Measurements from ENCODE around the gene NEAT1.
A peak's percentile ranks its signal among the peaks of the same experiment; 100 is the strongest.

NEAT1 gene

DNA sequence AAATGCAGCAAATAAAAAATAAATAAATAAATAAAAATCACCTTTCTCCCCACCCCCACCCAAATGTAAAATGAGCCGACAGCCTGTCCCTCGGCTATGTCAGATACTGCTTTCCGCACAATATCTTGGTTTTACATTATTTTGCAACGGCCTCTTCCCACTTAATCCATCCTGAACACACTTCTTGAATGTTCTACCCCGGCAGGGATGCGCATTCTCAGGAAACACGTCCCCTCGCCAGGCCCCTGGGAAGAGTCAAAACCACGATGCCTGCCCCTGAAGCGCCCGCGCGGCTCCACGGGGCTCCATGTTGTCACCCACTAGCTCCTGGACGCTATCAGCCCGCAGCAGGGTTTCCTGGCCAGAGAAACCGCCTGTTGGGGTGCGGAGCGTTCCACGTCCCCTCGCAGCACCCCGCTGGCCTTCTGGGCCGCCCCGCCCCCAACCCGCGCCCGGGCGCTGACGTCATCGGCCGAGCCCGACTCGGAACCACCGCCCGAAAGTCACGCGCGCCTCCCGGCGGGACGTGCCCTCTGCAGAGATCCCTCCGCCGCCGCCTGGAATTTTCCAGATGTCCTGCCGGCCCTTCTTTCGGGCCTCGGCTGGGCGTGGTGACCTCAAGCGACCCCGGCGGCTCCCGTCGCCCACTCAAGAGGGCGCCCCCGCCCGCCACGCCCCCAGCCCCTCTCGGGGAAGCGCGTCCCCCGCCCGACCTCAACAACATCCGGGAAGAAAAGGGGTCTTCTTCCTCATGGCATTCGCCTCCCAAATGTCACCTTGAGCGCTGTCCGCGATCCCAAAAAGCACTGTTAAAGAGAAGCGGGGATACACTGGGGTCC, 585 bp upstream of the NEAT1 start:
- DNase-seq (ENCODE audit: low spot score): peak; percentile 97

DNA sequence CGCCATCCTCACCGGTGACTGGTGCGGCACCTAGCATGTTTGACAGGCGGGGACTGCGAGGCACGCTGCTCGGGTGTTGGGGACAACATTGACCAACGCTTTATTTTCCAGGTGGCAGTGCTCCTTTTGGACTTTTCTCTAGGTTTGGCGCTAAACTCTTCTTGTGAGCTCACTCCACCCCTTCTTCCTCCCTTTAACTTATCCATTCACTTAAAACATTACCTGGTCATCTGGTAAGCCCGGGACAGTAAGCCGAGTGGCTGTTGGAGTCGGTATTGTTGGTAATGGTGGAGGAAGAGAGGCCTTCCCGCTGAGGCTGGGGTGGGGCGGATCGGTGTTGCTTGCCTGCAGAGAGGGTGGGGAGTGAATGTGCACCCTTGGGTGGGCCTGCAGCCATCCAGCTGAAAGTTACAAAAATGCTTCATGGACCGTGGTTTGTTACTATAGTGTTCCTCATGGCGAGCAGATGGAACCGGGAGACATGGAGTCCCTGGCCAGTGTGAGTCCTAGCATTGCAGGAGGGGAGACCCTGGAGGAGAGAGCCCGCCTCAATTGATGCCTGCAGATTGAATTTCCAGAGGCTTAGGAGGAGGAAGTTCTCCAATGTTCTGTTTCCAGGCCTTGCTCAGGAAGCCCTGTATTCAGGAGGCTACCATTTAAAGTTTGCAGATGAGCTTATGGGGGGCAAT, 1.1 kb downstream of the NEAT1 start:
- peak; percentile 62 for DNase-seq (ENCODE audit: low spot score)

GRCh38 chr11:65424205-65425104, 1.9 kb downstream of the NEAT1 start:
- peak; percentile 64 for DNase-seq (ENCODE audit: low spot score)

DNA sequence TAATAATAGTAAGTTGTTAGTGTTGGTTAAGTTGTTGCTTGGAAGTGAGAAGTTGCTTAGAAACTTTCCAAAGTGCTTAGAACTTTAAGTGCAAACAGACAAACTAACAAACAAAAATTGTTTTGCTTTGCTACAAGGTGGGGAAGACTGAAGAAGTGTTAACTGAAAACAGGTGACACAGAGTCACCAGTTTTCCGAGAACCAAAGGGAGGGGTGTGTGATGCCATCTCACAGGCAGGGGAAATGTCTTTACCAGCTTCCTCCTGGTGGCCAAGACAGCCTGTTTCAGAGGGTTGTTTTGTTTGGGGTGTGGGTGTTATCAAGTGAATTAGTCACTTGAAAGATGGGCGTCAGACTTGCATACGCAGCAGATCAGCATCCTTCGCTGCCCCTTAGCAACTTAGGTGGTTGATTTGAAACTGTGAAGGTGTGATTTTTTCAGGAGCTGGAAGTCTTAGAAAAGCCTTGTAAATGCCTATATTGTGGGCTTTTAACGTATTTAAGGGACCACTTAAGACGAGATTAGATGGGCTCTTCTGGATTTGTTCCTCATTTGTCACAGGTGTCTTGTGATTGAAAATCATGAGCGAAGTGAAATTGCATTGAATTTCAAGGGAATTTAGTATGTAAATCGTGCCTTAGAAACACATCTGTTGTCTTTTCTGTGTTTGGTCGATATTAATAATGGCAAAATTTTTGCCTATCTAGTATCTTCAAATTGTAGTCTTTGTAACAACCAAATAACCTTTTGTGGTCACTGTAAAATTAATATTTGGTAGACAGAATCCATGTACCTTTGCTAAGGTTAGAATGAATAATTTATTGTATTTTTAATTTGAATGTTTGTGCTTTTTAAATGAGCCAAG, 2.7 kb downstream of the NEAT1 start:
- DNase-seq (ENCODE audit: low spot score): peak; percentile 89

GRCh38 chr11:65425971-65426838, 3.6 kb downstream of the NEAT1 start:
- DNase-seq (ENCODE audit: low spot score): peak; percentile 80

DNA sequence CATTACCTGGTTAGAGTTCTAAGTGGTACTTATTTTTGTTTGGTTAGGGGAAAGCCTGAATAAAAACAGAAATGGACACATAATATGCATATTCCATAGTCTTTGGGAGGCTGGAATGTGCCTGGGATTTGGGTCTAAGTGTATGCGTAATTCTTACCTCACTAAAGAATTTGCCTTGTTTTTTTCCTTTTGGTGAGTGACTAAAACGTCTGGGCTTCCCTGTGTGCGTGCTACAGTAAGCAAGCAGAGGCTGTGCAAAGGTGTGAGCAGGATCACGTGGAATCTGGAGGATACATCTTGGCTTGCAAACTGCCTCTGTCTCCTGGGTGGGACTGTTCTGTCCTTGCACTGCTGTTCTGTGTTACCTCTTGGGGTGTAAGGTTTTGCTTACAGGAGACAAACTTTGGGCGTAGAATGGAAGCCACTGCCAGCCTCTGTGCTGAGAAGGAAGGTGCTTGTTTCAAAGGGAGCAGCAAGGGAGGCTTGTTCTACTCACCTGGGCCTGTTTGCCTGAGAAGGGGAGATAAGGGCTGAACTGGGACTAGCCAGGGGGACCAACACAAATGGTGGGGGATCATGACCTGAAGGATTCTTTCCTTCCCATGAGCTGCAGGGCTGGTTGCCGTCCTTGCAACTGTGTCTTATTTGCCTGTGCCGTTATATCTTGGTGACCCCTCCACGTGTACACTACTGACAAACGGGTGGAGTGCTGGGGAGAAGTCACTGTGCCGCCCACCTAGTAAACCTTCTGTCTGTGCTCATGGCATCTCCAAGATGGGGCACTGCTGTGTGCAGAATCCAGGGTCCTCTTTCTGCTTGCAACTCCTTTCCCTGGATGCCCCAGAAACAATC, 4.5 kb downstream of the NEAT1 start:
- DNase-seq (ENCODE audit: low spot score): peak; percentile 65

- peak; percentile 70 for DNase-seq (ENCODE audit: low spot score)
These were observed 5.3 kb downstream of the NEAT1 start for GRCh38 chr11:65427691-65428577.

- DNase-seq (ENCODE audit: low spot score): no peak
These were observed 6.0 kb downstream of the NEAT1 start for GRCh38 chr11:65428578-65429067.

- peak; percentile 61 for DNase-seq (ENCODE audit: low spot score)
These were observed 6.6 kb downstream of the NEAT1 start for GRCh38 chr11:65429068-65429681.

DNA sequence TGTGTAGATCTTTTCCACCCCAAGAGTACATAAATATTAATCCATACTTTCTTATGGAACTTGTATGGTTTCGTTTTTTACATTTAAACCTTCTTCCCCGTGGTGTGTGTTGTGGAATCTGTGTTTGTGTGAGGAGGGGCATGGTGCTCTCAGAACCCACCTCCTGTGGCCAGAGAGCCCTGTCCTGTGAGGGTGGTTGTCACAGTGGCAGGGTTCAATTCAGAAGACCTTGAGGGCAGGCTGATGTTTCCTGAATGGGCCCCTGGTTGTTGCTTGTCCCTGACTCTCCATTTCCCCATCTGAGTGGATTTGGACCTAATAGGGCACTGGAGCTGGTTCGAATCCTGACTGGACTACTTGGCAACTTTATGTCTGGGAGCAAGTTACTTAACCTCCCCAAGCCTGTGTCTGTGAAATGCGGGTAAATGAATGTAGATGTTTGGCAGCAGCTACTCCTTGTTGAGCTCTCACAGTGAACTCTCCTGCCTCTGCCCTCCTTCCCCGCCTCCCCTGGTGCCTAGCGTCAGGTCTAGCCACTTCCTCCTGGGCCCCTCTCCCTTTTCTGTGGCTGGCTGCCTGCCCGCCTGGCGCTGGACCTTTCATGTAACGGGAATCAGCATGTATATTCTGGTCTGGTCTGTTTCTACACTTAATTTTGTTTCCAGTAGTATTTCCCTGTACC, 7.3 kb downstream of the NEAT1 start:
- peak; percentile 62 for DNase-seq (ENCODE audit: low spot score)

- DNase-seq (ENCODE audit: low spot score): peak; percentile 50
These were observed 8.0 kb downstream of the NEAT1 start for GRCh38 chr11:65430406-65431217.

DNA sequence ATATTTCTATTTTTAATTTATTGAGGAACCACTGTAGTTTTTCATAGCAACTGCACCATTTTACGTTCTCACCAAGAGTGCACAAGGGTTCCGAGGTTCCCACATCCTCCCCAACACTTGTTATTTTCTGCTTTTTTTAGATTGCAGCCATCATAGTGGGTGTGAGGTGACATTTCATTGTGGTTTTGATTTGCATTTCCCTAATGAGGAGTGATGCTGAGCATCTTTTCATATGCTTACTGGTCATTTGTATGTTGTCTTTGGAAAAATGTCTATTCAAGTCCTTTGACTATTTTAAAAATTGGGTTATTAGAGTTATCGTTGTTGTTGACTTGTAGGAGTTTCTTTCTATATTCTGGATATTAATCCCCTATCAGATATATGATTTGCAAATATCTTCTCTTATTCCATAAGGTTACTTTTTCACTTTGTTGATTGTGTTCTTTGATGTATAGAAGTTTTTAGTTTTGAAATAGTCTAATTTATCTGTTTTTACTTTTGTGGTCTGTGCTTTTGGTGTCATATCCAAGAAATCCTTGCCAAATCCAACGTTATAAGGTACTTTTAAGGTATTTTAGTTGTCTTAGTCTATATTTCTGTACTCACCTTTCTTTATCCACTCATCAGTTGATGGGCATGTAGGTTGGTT, 9.0 kb downstream of the NEAT1 start:
- peak; percentile 28 for DNase-seq (ENCODE audit: low spot score)

DNA sequence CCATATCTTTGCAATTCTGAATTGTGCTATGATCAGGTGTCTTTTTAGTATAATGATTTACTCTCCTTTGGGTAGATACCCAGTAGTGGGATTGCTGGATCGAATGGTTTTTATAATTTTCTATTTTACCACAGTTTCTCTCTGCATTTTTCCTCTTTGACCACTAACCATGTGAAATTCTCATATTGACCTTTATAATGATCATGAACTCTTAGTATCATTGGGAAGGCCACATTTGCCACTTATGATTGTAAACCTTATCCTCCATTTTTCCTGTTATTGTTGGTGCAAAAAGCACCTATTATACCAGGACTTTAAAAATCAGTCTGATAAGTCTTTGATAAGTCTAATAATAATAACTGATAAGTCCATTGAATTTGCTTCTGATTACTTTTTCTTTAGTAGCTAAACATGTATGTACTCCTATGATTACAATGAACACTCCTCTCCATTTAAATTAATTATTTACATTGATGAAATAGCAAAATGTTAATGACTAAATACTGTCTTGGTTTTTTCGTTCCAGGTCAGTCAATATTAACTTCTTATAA, 9.6 kb downstream of the NEAT1 start:
- peak; percentile 29 for DNase-seq (ENCODE audit: low spot score)

DNA sequence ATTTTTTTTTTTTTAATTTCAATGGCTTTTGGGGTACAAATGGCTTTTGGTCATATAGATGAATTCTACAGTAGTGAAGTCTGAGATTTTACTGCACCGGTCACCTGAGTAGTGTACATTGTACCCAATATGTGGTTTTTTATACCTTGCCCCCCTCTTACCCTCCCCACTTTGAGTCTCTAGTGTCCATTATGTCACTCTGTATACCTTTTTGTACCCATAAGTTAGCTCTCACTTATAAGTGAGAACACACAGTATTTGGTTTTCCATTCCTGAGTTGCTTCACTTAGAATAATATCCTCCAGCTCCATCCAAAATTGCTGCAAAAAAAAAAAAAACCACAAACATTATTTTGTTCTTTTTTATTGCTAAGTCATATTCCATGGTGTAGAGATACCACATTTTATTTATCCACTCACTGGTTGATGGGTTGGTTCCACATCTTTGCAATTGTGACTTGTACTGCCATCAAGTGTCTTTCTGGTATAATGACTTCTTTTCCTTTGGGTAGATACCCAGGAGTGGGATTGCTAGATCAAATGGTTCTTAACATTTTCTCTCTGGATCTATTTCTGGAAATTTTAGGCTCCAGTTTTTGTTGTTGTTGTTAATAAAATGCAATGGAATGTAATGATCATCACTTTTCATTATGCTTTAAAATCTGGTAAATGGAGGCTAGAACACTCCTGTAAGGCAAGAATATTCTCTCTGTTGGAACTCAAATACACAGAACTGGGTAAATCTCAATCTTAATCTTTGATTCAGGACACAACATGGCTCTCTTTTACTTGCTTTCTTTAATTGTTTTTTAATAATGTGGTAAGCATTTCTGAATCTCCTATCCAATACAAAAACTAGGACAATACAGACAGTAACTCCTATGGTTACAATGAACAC, 10.3 kb downstream of the NEAT1 start:
- peak; percentile 78 for DNase-seq (ENCODE audit: low spot score)

All from hematopoietic multipotent progenitor cell treated with erythropoietin and hydrocortisone succinate and interleukin-3 and kit ligand, for 15 days (in vitro differentiated cells).